Measurements from ENCODE around the gene MYT1. TPM values are rescaled to one million over a fixed set of nuclear protein-coding genes. Genes with fewer than 3 reads are reported as not detected.

Gene MYT1
- total RNA-seq, 1 experiment from 2014 or later, result not detected

GRCh38 chr20:64236137-64237088 is 72.2 kb downstream of the MYT1 start:
- no peak overlapping the region for H3K4me2 ChIP-seq
- TF ChIP-seq EZH2 (IDR thresholded peaks at IDR 0.05; ENCODE audit: low read depth), result no peak
- TF ChIP-seq CTCF (conservative IDR thresholded peaks at IDR 0.05), result no peak
- H3K4me3 ChIP-seq, result no peak overlapping the region
- CTCF ChIA-PET, result no interaction called here
- H3K79me2 ChIP-seq (ENCODE audit: low read depth), result no peaks in the 10 kb centered on the region
- H3F3A ChIP-seq (ENCODE audit: insufficient read depth, low read depth), result 0 out of 2 replicates have a peak, but pooled peaks cover 4% of the 10 kb centered on the region
- no peaks in the 10 kb centered on the region for H4K20me1 ChIP-seq (ENCODE audit: insufficient read depth)
- no peaks in the 10 kb centered on the region for H3K9me3 ChIP-seq (ENCODE audit: insufficient read depth, low read depth)
- POLR2A ChIA-PET (ENCODE audit: unreplicated experiment), result no interaction called here
- no peaks in the 10 kb centered on the region for H3K4me1 ChIP-seq (replicated peaks; ENCODE audit: insufficient read depth)
- H3K27ac ChIP-seq, result no peak overlapping the region
- no peak for DNase-seq
- H3K9me2 ChIP-seq (ENCODE audit: insufficient read depth), result no peaks in the 10 kb centered on the region
- H3K36me3 ChIP-seq (ENCODE audit: low read depth), result no peaks in the 10 kb centered on the region
- H2AFZ ChIP-seq, result no peak overlapping the region
- H3K27me3 ChIP-seq (ENCODE audit: insufficient read depth, low read depth), result peaks cover 56% of the 10 kb centered on the region
- BruUV-seq (replicated peaks), result no TSS peak
- intact Hi-C loops (cut with micrococcal nuclease; ENCODE audit: unreplicated experiment), result no loop called here

DNA sequence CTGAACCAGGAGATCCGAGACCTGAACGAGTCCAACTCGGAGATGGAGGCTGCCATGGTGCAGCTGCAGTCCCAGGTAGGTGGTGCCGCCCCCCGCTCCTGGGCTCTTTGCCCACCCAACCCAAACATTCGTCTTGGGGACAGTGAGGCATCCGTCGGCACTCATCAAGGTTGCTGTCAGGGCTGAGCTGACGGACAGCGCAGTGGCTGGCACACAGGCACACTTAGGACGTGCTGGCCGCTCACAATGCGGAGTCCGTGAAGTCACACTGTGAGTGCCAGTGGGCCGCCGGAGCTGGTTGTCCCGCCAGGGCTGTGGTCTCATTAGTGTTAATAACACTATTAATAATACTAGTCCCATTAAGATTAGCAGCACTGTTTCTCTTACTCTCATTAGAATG is 73.1 kb downstream of the MYT1 start:
- Histone ChIP-seq H2AFZ (no peak overlapping the region), H3K27me3 (ENCODE audit: insufficient read depth, low read depth) (peaks cover 55% of the 10 kb centered on the region), H3F3A (ENCODE audit: insufficient read depth, low read depth) (0 out of 2 replicates have a peak, but pooled peaks cover 4% of the 10 kb centered on the region), H3K79me2 (ENCODE audit: low read depth) (no peaks in the 10 kb centered on the region), H3K9me2 (ENCODE audit: insufficient read depth) (no peaks in the 10 kb centered on the region), H3K4me1 (replicated peaks; ENCODE audit: insufficient read depth) (no peaks in the 10 kb centered on the region), H3K4me2 (no peak overlapping the region), H3K4me3 (no peak overlapping the region), H3K36me3 (ENCODE audit: low read depth) (no peaks in the 10 kb centered on the region), H4K20me1 (ENCODE audit: insufficient read depth) (no peaks in the 10 kb centered on the region), H3K9me3 (ENCODE audit: insufficient read depth, low read depth) (no peaks in the 10 kb centered on the region), H3K27ac (no peak overlapping the region)
- POLR2A ChIA-PET (ENCODE audit: unreplicated experiment), result no interaction called here
- no peak for TF ChIP-seq EZH2 (IDR thresholded peaks at IDR 0.05; ENCODE audit: low read depth)
- no peak for TF ChIP-seq CTCF (conservative IDR thresholded peaks at IDR 0.05)
- DNase-seq, result no peak
- CTCF ChIA-PET, result no interaction called here
- intact Hi-C loops (cut with micrococcal nuclease; ENCODE audit: unreplicated experiment), result no loop called here
- no TSS peak for BruUV-seq (replicated peaks)

DNA sequence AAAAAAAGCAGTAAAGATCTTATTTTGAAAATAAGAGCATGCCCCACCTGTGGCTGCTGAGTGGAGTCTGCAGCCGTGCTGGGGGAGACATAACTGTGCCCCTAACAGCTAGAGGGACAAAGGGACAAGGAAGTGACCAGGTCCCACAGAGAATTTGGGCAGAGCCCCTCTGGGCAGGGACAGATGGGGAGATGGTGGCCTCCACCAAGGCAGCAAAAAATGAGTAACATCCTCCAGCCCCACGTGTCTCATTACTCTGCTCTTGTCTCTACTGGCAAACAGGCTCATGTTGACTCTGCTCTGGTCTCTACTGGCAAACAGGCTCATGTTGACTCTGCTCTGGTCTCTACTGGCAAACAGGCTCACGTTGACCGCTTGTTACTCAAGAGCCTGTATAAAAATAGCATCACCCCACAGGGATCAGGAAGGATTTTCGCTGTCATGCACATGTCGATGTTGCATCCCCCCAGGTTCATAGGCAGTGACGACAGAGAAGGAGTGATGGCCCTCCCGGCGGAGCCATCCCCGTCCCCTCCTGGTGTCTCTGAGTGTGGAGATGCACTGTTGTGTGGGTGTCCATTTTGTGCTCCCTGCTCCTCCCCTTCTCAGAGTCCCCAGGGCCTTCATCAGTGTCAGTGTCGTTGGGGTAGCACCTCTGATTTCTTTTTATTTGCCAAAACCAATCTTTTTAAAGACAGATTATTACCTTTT is 74.0 kb downstream of the MYT1 start:
- BruUV-seq (replicated peaks), result no TSS peak
- peaks cover 63% of the 10 kb centered on the region for H3K27me3 ChIP-seq (ENCODE audit: insufficient read depth, low read depth)
- H2AFZ ChIP-seq, result no peak overlapping the region
- no peak for DNase-seq
- no peaks in the 10 kb centered on the region for H3K9me2 ChIP-seq (ENCODE audit: insufficient read depth)
- no peak overlapping the region for H3K27ac ChIP-seq
- 0 out of 2 replicates have a peak, but pooled peaks cover 4% of the 10 kb centered on the region for H3F3A ChIP-seq (ENCODE audit: insufficient read depth, low read depth)
- TF ChIP-seq CTCF (conservative IDR thresholded peaks at IDR 0.05), result no peak
- TF ChIP-seq EZH2 (IDR thresholded peaks at IDR 0.05; ENCODE audit: low read depth), result no peak
- H3K4me2 ChIP-seq, result no peak overlapping the region
- ChIA-PET CTCF (interaction anchor here (0.5 kb wide), 1 partner anchor 447 kb away, joined by 14 read pairs; no protein-coding TSS in a partner anchor), POLR2A (ENCODE audit: unreplicated experiment) (no interaction called here)
- H3K4me1 ChIP-seq (replicated peaks; ENCODE audit: insufficient read depth), result no peaks in the 10 kb centered on the region
- H3K4me3 ChIP-seq, result no peak overlapping the region
- H3K79me2 ChIP-seq (ENCODE audit: low read depth), result no peaks in the 10 kb centered on the region
- intact Hi-C loops (cut with micrococcal nuclease; ENCODE audit: unreplicated experiment), result no loop called here
- no peaks in the 10 kb centered on the region for H3K36me3 ChIP-seq (ENCODE audit: low read depth)
- H3K9me3 ChIP-seq (ENCODE audit: insufficient read depth, low read depth), result no peaks in the 10 kb centered on the region
- no peaks in the 10 kb centered on the region for H4K20me1 ChIP-seq (ENCODE audit: insufficient read depth)

Measured in PC-9 (cell line).